Neuron (in vitro differentiated cells): ENCODE results near the gene DEFB129.
"Not testable (repeated sequence)": the region's sequence is repeated elsewhere in the genome, so short reads cannot be mapped to it uniquely, and the experiment has no call there.

Source experiments
- H2AFZ ChIP-seq: one replicate; pipeline ENCODE4 v1.6.1; 2013; ENCODE audit warnings: low read depth, mild to moderate bottlenecking, inconsistent platforms, low read length, moderate library complexity
- H3K27me3 ChIP-seq: one replicate; pipeline ENCODE4 v1.6.1; 2013; ENCODE audit warnings: low read length; ENCODE audit not compliant: insufficient read depth
- H3K36me3 ChIP-seq: one replicate; pipeline ENCODE4 v1.6.1; 2013; ENCODE audit warnings: low read length; ENCODE audit not compliant: insufficient read depth
- H3K4me1 ChIP-seq: one replicate; pipeline ENCODE4 v1.6.1; 2013; ENCODE audit warnings: low read length; ENCODE audit not compliant: insufficient read depth
- H3K4me3 ChIP-seq: 2 replicates; pipeline ENCODE4 v1.5.1; 2013; ENCODE audit warnings: mild to moderate bottlenecking, low read length, moderate library complexity
- H3K9me3 ChIP-seq: one replicate; pipeline ENCODE4 v1.6.1; 2013; ENCODE audit warnings: low read length

The DEFB129 gene

DNA sequence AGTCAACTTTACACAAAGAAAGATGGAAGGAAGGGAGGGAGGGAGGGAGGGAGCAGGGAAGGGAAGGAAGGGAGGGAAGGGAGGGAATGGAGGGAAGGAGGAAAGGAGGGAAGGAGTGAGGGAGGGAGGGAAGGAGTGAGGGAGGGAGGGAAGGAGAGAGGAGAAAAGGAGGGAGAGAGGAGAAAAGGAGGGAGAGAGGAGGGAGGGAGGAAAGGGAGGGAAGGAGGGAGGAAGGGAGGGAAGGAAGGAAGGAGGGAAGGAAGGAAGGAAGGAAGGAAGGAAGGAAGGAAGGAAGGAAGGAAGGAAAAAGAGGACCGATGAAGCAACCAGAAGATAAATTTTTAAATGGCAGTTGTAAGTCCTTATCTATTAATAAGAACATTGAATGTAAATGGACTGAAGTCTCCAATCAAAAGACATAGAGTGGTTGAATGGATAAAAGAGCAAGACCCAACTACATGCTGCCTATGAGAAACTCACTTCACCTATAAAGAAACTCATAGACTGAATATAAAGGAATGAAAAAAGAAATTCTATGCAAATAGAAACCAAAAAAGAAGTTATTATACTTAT, 5.7 kb upstream of the DEFB129 start:
- Histone ChIP-seq H3K36me3 (no peaks in the 10 kb centered on the region), H3K4me1 (no peaks in the 10 kb centered on the region), H3K9me3 (no peaks in the 10 kb centered on the region), H3K4me3 (no peak overlapping the region), H3K27me3 (peaks cover 4% of the 10 kb centered on the region), H2AFZ (no peak overlapping the region)

DNA sequence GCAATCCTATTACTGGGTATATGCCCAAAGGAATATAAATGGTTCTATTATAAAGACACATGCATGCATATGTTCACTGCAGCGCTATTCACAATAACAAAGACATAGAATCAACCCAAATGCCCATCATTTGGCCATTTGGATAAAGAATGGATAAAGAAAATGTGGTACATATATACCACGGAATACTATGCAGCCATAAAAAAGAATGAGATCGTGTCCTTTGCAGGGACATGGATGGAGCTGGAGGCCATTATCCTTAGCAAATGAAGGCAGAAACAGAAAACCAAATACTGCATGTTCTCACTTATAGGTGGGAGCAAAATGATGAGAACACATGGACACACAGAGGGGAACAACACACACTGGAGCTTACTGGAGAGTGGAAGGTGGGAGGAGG, 1.2 kb upstream of the DEFB129 start:
- H3K4me3 ChIP-seq, H3K4me1 ChIP-seq, H2AFZ ChIP-seq, H3K27me3 ChIP-seq, H3K36me3 ChIP-seq, H3K9me3 ChIP-seq: not testable (repeated sequence)

DNA sequence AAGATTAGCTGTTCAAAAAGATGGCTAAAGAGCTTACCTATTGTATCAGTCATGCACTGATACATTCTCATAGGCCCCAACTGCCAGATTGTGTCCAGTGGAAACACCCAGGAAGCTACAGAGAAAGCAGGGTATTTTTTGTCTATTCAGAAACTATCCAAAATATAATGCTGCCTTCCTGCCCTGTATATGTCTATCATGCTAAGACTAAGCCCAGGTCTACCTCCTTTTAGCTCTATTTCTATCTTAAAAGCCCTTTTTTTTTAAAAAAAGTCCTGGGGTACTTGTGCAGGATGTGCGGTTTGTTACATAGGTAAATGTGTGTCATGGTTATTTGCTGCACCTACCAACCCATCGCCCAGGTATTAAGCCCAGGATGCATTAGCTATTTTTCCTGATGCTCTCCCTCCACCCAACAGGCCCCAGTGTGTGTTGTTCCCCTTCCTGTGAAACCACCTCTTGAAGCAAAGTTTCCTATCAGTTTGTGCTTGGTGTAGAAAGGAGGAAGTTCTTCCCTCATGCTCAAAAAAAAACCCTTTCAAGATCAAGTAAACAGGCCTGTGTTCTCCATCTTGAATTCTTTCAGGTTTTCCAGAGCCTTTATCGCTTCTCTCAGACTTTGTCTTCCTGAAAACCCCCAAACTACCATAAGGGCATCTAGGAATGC, 514 bp downstream of the DEFB129 start:
- no peaks in the 10 kb centered on the region for H3K27me3 ChIP-seq
- no peaks in the 10 kb centered on the region for H3K4me1 ChIP-seq
- no peak overlapping the region for H3K4me3 ChIP-seq
- H3K36me3 ChIP-seq: no peaks in the 10 kb centered on the region
- no peak overlapping the region for H2AFZ ChIP-seq
- no peaks in the 10 kb centered on the region for H3K9me3 ChIP-seq

DNA sequence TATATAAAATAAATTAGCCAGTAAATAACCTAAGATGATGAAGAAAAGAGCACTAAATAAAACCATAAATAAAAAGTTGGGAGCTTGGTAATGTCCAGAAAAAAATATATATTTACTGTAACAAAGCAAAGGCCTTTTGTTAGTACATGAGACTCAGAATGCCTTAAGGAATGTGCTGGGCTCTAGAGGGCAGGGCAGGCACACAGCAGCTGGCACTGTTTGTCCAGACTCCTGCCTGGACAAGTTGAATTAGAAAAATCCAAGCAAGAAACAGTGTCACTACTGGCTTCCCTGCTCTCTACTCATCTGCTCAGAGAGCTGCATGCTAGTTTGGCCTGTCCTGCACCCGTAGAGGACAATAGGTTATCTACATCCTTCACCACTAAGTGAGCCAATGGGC, 8.8 kb downstream of the DEFB129 start:
- Histone ChIP-seq H3K9me3 (no peaks in the 10 kb centered on the region), H3K36me3 (no peaks in the 10 kb centered on the region), H3K4me1 (peaks cover 3% of the 10 kb centered on the region), H3K27me3 (peaks cover 4% of the 10 kb centered on the region), H3K4me3 (no peak overlapping the region), H2AFZ (no peak overlapping the region)

DNA sequence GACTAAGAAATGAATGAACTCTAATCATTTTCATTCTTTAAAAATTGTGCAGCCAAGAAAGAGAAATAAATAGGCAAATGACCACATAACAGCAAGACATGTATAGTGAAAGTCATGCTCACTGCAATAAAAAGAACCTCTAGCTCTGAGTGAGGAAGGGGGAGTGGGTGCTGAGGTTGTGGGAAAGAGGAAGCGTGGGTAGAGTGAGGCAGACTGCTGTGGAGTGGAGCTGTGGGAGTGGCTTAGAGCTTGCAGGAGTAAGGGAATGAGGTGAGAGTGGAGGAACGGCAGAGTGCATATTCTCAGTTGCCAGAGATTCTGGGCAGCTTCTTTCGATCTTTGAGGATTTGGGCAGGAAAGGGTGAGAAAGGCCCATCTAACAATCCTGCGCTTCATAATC, 10.4 kb downstream of the DEFB129 start:
- H3K27me3 ChIP-seq: peaks cover 4% of the 10 kb centered on the region
- H3K4me1 ChIP-seq: peaks cover 3% of the 10 kb centered on the region
- no peaks in the 10 kb centered on the region for H3K9me3 ChIP-seq
- no peaks in the 10 kb centered on the region for H3K36me3 ChIP-seq
- H2AFZ ChIP-seq: no peak overlapping the region
- H3K4me3 ChIP-seq: no peak overlapping the region

DNA sequence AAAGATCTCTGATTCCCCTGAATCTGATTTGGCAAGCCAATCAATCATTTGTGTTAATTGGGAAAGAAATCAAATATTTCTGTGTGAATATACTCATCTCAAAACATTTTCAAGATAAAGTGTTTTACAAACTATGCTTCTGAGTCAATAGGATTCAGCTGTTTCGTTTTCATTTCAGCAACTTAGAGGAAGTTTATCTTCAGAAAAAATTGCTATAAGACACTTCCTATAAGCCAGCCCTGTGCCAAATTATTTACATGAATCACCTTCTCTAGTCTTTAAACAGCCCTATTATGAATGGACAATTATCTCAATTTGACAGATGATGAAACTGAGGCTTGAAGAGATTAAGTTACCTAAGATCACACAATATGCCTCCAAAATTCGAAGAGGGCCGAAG, 10.9 kb downstream of the DEFB129 start:
- Histone ChIP-seq H2AFZ (no peak overlapping the region), H3K27me3 (peaks cover 4% of the 10 kb centered on the region), H3K4me1 (peaks cover 3% of the 10 kb centered on the region), H3K36me3 (no peaks in the 10 kb centered on the region), H3K9me3 (no peaks in the 10 kb centered on the region), H3K4me3 (no peak overlapping the region)

DNA sequence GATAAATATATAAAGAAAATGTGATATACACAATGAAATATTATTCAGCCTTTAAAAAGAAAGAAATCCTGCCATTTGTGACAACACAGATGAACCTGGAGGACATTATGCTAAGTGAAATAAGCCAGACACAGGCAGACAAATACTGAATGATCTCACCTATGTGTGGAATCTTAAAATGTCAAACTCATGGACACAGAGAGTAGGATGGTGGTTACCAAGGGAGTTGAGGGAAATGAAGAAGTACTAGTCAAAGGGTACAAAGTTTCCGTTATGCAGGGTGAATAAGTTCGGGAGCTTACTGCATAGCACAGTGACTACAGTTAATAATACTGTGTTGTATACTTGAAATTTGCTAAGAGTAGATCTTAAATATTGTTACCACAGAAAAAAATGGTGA, 15.8 kb downstream of the DEFB129 start:
- Histone ChIP-seq H2AFZ (no peak overlapping the region), H3K4me1 (no peaks in the 10 kb centered on the region), H3K36me3 (no peaks in the 10 kb centered on the region), H3K27me3 (peaks cover 4% of the 10 kb centered on the region), H3K9me3 (no peaks in the 10 kb centered on the region), H3K4me3 (no peak overlapping the region)

DNA sequence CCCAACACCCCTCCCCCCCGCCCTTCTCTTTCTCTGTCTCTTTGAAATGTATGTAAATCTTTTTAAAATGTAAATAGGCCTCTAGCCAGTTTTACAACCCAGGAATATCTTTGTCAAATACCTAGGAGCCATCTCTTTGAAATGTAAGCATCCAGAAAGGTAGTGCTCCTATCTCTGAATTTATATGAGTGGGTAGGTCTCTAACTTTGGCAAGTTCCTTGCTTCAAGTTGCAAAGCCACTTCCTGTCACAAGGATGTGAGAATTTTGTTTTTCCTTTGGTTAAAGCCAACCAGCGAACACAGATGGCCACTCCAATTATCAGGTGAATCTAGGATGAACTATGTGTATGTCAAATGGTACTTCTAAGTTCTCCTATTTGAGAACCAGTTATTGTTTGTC, 24.3 kb downstream of the DEFB129 start:
- H2AFZ ChIP-seq: no peak overlapping the region
- H3K36me3 ChIP-seq: no peaks in the 10 kb centered on the region
- H3K4me3 ChIP-seq: no peak overlapping the region
- no peaks in the 10 kb centered on the region for H3K9me3 ChIP-seq
- peaks cover 12% of the 10 kb centered on the region for H3K27me3 ChIP-seq
- no peaks in the 10 kb centered on the region for H3K4me1 ChIP-seq

DNA sequence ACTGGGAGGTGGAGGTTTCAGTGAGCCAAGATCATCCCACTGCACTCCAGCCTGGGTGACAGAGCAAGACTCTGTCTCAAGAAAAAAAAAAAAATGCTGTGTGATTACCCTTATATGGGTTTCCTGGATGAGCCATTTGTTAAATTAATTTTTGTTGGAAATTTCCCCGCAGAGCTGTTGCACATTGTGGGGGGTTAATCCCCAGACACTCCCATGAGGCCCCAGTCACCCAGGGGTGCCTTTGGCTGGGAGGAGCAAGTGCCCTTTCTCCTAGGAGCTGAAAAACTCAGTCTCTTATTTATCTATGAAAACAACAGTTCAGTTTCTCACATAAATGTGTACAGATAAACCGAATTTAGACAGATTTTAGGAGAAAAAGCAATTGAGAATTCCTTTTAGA, 25.7 kb downstream of the DEFB129 start:
- Histone ChIP-seq H2AFZ (no peak overlapping the region), H3K27me3 (peaks cover 12% of the 10 kb centered on the region), H3K4me1 (no peaks in the 10 kb centered on the region), H3K36me3 (no peaks in the 10 kb centered on the region), H3K9me3 (no peaks in the 10 kb centered on the region), H3K4me3 (no peak overlapping the region)

DNA sequence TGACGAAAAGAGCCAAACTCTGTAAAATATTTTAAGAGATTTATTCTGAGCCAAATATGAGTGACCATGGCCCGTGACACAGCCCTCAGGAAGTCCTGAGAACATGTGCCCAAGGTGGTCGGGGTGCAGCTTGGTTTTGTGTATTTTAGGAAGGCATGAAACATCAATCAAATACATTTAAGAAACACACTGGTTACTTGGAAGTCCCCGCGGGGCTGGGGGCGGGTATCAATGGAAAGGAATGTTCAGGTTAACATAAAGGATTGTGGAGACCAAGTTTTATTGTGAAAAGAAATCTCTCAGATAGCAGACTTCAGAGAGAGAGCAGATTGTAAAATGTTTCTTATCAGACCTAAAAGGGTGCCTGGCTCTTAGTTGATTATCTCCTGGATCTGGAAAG, 26.4 kb downstream of the DEFB129 start:
- H3K36me3 ChIP-seq: not testable (repeated sequence)

DNA sequence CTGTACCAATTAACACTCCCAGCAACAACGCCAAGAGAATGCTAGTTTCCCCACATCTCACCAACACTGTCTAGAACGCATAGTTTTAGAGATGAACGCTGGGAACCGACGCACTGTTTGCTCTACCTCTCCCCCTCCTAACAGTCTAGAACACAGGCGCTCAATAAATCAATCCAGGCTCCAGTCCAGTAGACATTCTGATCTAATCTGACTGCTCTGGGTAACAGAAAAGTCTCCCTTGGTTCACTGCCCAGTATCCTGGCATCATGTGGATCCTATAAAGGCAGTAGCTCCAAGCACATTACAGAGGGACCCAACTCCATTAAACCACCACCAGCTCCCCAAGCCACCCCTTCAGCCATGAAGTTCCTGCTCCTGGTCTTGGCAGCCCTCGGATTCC, 30.4 kb downstream of the DEFB129 start, which contains the start of gene DEFB132:
DEFB132 (plus strand) TSS at position 306 of the 400 bp plus-strand sequence; CDS start at position 361, 55 bp downstream.
- H3K27me3 ChIP-seq: peaks cover 4% of the 10 kb centered on the region
- H3K4me3 ChIP-seq: no peak within 1 kb of the TSS
- no peaks in the 10 kb centered on the region for H3K9me3 ChIP-seq
- no peak within 1 kb of the TSS for H2AFZ ChIP-seq
- H3K4me1 ChIP-seq: no peaks in the 10 kb centered on the region
- H3K36me3 ChIP-seq: no peaks in the 10 kb centered on the region

More for the DNA sequence above, 26.4 kb downstream of the DEFB129 start:
- not testable (repeated sequence) for H3K9me3 ChIP-seq, H3K4me1 ChIP-seq, H3K4me3 ChIP-seq, H2AFZ ChIP-seq
- H3K27me3 ChIP-seq: peaks cover 16% of the 10 kb centered on the region

DNA sequence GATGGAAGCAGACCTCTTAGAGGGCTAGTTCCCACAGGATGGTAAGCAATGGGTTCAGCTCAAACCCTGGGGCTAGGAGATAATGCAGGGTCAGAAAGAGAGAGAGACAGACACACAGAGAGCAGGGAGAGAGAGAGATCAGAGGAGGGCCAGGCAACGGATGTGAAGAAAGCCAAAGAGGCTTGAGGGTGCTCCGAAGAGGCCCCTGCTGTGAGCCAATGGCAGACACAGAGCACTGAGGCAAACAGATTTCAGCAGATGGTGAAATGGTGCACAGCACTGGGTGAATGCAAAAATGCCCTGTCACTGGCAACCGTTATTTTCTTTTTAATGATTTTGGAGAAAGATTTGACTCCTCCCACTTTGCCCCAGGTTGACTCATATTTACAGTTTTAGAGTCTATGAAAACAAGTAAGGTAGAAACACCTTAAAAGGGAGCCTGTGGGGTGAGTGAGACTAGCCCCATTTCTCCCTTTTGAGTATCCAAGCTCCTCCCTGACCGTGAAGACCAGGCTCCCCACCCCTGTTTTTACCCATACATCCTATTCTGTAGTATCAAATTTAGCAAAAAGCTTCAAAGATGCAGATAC, 31.3 kb downstream of the DEFB129 start:
- Histone ChIP-seq H3K9me3 (no peaks in the 10 kb centered on the region), H3K27me3 (peaks cover 4% of the 10 kb centered on the region), H3K36me3 (no peaks in the 10 kb centered on the region), H3K4me1 (no peaks in the 10 kb centered on the region), H3K4me3 (no peak overlapping the region), H2AFZ (no peak overlapping the region)

DNA sequence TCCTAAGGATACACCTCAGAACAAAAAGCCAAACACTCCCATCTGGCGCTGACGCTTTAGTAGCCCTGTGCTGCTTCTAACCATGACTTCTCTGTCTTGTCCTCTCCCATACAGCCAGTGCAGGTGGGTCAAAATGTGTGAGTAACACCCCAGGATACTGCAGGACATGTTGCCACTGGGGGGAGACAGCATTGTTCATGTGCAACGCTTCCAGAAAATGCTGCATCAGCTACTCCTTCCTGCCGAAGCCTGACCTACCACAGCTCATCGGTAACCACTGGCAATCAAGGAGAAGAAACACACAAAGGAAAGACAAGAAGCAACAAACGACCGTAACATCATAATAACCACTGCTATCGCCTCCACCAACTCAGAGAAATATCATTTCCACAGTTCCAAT, 31.9 kb downstream of the DEFB129 start:
- Histone ChIP-seq H2AFZ (no peak overlapping the region), H3K9me3 (no peaks in the 10 kb centered on the region), H3K4me3 (no peak overlapping the region), H3K4me1 (no peaks in the 10 kb centered on the region), H3K36me3 (no peaks in the 10 kb centered on the region), H3K27me3 (peaks cover 4% of the 10 kb centered on the region)
